OCI-LY3 (cell line): ENCODE data around the gene HPGD.

Experiments used
- H2AFZ ChIP-seq: fragments of 200-600, 300-600 bp; shearing (Covaris generic); 2 replicates; pipeline ENCODE4 v1.6.0; 2014; ENCODE audit warnings: antibody characterized with exemption, low read depth, low read length
- H3K27ac ChIP-seq: fragments of 200-600, 300-600 bp; sonication (generic); 2 replicates; pipeline ENCODE4 v1.5.1; 2014; ENCODE audit warnings: mild to moderate bottlenecking, low read length, moderate library complexity, mixed read lengths
- H3K27me3 ChIP-seq: fragments of 200-600, 300-600 bp; sonication (generic); 2 replicates; pipeline ENCODE4 v1.6.1; 2014; ENCODE audit warnings: low read depth, low read length, mixed read lengths
- H3K36me3 ChIP-seq: fragments of 200-600, 300-600 bp; sonication (generic); replicated peaks from 2 replicates; pipeline ENCODE3; 2014; ENCODE audit warnings: low read depth, low read length, mixed read lengths
- H3K4me1 ChIP-seq: fragments of 300-600, 200-600 bp; sonication (generic); 2 replicates; pipeline ENCODE4 v1.6.1; 2014; ENCODE audit warnings: low read length, mixed read lengths
- H3K4me2 ChIP-seq: fragments of 200-600, 300-600 bp; sonication (generic); 2 replicates; pipeline ENCODE4 v1.6.1; 2014; ENCODE audit warnings: low read length, mixed read lengths
- H3K4me3 ChIP-seq: fragments of 300-600, 200-600 bp; sonication (generic); 2 replicates; pipeline ENCODE4 v1.5.1; 2014; ENCODE audit warnings: antibody characterized with exemption, mild to moderate bottlenecking, low read length, moderate library complexity
- H3K79me2 ChIP-seq: fragments of 300-600, 200-600 bp; shearing (Covaris generic); 2 replicates; pipeline ENCODE4 v1.6.1; 2014; ENCODE audit warnings: mild to moderate bottlenecking, low read length, mixed read lengths
- H3K9ac ChIP-seq: fragments of 300-600, 200-600 bp; shearing (Covaris generic); 2 replicates; pipeline ENCODE4 v1.6.0; 2014; ENCODE audit warnings: mild to moderate bottlenecking, low read length, moderate library complexity
- H3K9me3 ChIP-seq: fragments of 200-600, 300-600 bp; shearing (Covaris generic); 2 replicates; pipeline ENCODE4 v1.6.1; 2014; ENCODE audit warnings: low read length, mixed read lengths; ENCODE audit not compliant: insufficient read depth
- H4K20me1 ChIP-seq: fragments of 200-600, 300-600 bp; sonication (generic); 2 replicates; pipeline ENCODE4 v1.6.1; 2016; ENCODE audit warnings: low read length, mixed read lengths; ENCODE audit not compliant: insufficient read depth
- EZH2phosphoT487 ChIP-seq: fragments of 200-600 bp; shearing (Covaris generic); IDR thresholded peaks from 2 replicates; pipeline ENCODE4 v1.6.1; 2018; ENCODE audit warnings: antibody characterized with exemption, mixed run types, low read depth
- TF ChIP-seq, protein P1 (sequence below): fragments of 200-600, 300-600 bp; sonication (generic); IDR thresholded peaks from 2 replicates; pipeline ENCODE4 v1.5.1; 2014; ENCODE audit warnings: antibody characterized with exemption, low read length, low read depth

The HPGD gene

DNA sequence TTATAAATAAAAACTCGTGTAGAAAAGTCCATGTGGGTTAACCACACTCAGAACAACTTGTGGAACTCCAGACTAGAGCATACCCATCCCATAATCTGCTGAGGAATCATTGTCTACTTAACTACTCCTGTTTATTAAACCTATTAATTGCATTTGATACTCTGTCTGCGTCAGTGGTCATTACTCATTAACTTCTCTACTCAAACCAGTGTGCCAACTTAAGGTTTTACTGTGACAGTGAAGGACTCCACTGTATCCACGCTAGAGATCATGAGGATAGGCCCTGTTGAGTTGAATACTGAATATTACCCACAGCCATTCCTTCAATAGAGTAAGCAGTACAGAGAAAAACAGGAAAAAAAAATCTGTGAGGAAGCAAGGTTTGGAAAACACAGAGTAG is 17.3 kb downstream of the HPGD start:
- no peak overlapping the region for H3K4me3 ChIP-seq
- H3K79me2 ChIP-seq, result no peaks in the 10 kb centered on the region
- no peaks in the 10 kb centered on the region for H3K9me3 ChIP-seq
- no peak overlapping the region for H3K4me2 ChIP-seq
- H4K20me1 ChIP-seq, result no peaks in the 10 kb centered on the region
- TF ChIP-seq, protein P1, sequence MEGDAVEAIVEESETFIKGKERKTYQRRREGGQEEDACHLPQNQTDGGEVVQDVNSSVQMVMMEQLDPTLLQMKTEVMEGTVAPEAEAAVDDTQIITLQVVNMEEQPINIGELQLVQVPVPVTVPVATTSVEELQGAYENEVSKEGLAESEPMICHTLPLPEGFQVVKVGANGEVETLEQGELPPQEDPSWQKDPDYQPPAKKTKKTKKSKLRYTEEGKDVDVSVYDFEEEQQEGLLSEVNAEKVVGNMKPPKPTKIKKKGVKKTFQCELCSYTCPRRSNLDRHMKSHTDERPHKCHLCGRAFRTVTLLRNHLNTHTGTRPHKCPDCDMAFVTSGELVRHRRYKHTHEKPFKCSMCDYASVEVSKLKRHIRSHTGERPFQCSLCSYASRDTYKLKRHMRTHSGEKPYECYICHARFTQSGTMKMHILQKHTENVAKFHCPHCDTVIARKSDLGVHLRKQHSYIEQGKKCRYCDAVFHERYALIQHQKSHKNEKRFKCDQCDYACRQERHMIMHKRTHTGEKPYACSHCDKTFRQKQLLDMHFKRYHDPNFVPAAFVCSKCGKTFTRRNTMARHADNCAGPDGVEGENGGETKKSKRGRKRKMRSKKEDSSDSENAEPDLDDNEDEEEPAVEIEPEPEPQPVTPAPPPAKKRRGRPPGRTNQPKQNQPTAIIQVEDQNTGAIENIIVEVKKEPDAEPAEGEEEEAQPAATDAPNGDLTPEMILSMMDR, result no peak
- TF ChIP-seq EZH2phosphoT487, result no peak
- H3K4me1 ChIP-seq, result no peaks in the 10 kb centered on the region
- no peaks in the 10 kb centered on the region for H3K36me3 ChIP-seq
- H2AFZ ChIP-seq, result no peak overlapping the region
- no peak overlapping the region for H3K9ac ChIP-seq
- no peak overlapping the region for H3K27ac ChIP-seq
- no peaks in the 10 kb centered on the region for H3K27me3 ChIP-seq

GRCh38 chr4:174503079-174503715 is 19.1 kb downstream of the HPGD start:
- Histone ChIP-seq H3K4me2 (no peak overlapping the region), H3K36me3 (no peaks in the 10 kb centered on the region), H3K4me3 (no peak overlapping the region), H3K9ac (no peak overlapping the region), H2AFZ (no peak overlapping the region), H3K27ac (no peak overlapping the region), H4K20me1 (no peaks in the 10 kb centered on the region), H3K79me2 (no peaks in the 10 kb centered on the region), H3K27me3 (no peaks in the 10 kb centered on the region), H3K9me3 (no peaks in the 10 kb centered on the region), H3K4me1 (no peaks in the 10 kb centered on the region)
- TF ChIP-seq, protein P1, result no peak
- TF ChIP-seq EZH2phosphoT487, result no peak

- Histone ChIP-seq H3K4me2 (no peak overlapping the region), H3K27me3 (no peaks in the 10 kb centered on the region), H3K9me3 (no peaks in the 10 kb centered on the region), H3K36me3 (no peaks in the 10 kb centered on the region), H4K20me1 (no peaks in the 10 kb centered on the region), H3K79me2 (no peaks in the 10 kb centered on the region), H3K27ac (no peak overlapping the region), H3K9ac (no peak overlapping the region), H3K4me1 (no peaks in the 10 kb centered on the region), H3K4me3 (no peak overlapping the region), H2AFZ (no peak overlapping the region)
- TF ChIP-seq, protein P1, result no peak
- TF ChIP-seq EZH2phosphoT487, result no peak
Measured at GRCh38 chr4:174496631-174497432, 25.5 kb downstream of the HPGD start.

DNA sequence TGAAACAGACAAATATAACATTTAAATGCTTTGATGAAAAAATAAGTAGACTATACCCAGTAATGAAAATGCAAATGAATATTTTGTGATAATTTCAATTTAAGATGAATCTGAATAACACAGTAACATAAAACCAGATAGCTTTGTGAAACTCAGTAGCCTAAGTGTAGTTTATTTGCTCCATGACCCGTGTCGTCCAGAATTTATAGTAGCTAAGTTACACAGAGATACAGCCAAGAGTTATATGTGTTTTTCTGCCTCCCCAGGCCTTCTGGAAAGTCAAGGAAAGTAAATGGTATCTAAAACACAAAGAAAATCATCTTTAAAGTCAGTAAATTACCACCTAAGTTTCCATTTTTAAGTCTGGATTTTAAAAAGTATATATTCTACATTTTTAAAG is 26.7 kb downstream of the HPGD start:
- Histone ChIP-seq H3K27me3 (no peaks in the 10 kb centered on the region), H3K4me1 (no peaks in the 10 kb centered on the region), H3K27ac (no peak overlapping the region), H3K9ac (no peak overlapping the region), H3K36me3 (no peaks in the 10 kb centered on the region), H3K4me3 (no peak overlapping the region), H4K20me1 (no peaks in the 10 kb centered on the region), H3K79me2 (no peaks in the 10 kb centered on the region), H3K4me2 (no peak overlapping the region), H3K9me3 (no peaks in the 10 kb centered on the region), H2AFZ (no peak overlapping the region)
- no peak for TF ChIP-seq EZH2phosphoT487
- TF ChIP-seq, protein P1, result no peak
